Hepatocyte (in vitro differentiated cells): ENCODE data around the gene NKPD1.

ENCODE experiments used
- EZH2 ChIP-seq: fragments of 200-600 bp; sonication (generic); IDR thresholded peaks from 2 replicates; pipeline ENCODE4 v1.6.1; 2016; ENCODE audit warnings: antibody characterized with exemption, mild to moderate bottlenecking, borderline replicate concordance
- EZH2phosphoT487 ChIP-seq: fragments of 200-600 bp; sonication (generic); IDR thresholded peaks from one replicate; pipeline ENCODE4 v1.6.1; 2018; ENCODE audit warnings: antibody characterized with exemption, mild to moderate bottlenecking, low read depth, moderate library complexity; ENCODE audit not compliant: unreplicated experiment, severe bottlenecking
- TF ChIP-seq, protein P1 (sequence below): fragments of 200-600 bp; sonication (generic); IDR thresholded peaks from 2 replicates; pipeline ENCODE4 v1.5.1; 2016; ENCODE audit warnings: antibody characterized with exemption, mild to moderate bottlenecking; ENCODE audit not compliant: poor library complexity

DNA sequence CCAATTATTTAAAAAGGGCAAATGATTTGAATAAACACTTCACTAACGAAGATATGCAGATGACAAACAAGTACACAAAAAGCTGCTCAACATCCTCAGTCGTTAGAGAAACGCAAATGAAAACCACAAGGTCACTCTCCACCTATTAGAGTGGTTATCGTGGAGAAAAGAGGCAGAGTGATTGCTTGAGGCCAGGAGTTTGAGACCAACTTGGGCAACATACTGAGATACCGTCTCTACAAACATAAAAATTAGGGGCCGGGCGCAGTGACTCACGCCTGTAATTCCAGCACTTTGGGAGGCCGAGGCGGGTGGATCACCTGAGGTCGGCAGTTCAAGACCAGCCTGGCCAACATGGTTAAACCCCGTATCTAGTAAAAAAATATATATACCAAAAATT, 45.0 kb upstream of the NKPD1 start:
- TF ChIP-seq, protein P1, sequence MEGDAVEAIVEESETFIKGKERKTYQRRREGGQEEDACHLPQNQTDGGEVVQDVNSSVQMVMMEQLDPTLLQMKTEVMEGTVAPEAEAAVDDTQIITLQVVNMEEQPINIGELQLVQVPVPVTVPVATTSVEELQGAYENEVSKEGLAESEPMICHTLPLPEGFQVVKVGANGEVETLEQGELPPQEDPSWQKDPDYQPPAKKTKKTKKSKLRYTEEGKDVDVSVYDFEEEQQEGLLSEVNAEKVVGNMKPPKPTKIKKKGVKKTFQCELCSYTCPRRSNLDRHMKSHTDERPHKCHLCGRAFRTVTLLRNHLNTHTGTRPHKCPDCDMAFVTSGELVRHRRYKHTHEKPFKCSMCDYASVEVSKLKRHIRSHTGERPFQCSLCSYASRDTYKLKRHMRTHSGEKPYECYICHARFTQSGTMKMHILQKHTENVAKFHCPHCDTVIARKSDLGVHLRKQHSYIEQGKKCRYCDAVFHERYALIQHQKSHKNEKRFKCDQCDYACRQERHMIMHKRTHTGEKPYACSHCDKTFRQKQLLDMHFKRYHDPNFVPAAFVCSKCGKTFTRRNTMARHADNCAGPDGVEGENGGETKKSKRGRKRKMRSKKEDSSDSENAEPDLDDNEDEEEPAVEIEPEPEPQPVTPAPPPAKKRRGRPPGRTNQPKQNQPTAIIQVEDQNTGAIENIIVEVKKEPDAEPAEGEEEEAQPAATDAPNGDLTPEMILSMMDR, result no peak
- TF ChIP-seq EZH2phosphoT487 (no peak), EZH2 (no peak)
